Right lobe of liver (tissue), 4 donors: ENCODE data around the gene TNIK.

Experiments
- CTCF ChIP-seq, 4 donors: fragments of 200-600 bp in 3 of 4; fragments of 450-650 bp in 1 of 4; IDR thresholded peaks; one replicate each; pipeline versions ENCODE4 v1.5.1 to v1.8.0; 2016 to 2022; ENCODE audit warnings: antibody characterized with exemption in 4 of 4, mild to moderate bottlenecking in 2 of 4
- POLR2A ChIP-seq: fragments of 450-650 bp; IDR thresholded peaks from one replicate; pipeline ENCODE4 v1.6.1; 2017; ENCODE audit warnings: antibody characterized with exemption, mild to moderate bottlenecking
- donor health status: DM: no; HTN: no; CAD: no.
- donor health status: DM: no; HTN: no; CAD: no.
- donor health status: DM: no; HTN: yes; CAD: no.

- TF ChIP-seq CTCF (IDR thresholded peaks at IDR 0.05): no peak
- no peak for TF ChIP-seq POLR2A
These were observed 84.3 kb downstream of the TNIK start for GRCh38 chr3:171375666-171376595.
